T-helper 22 cell (primary cell): ENCODE results near the gene PPP1R12A.
"Not testable (repeated sequence)": the region's sequence is repeated elsewhere in the genome, so short reads cannot be mapped to it uniquely, and the experiment has no call there.

Source experiments
- DNase-seq: peaks from one replicate; pipeline ENCODE4 v3.0.0-alpha.2; 2020; ENCODE audit warnings: low read depth

Gene PPP1R12A

DNA sequence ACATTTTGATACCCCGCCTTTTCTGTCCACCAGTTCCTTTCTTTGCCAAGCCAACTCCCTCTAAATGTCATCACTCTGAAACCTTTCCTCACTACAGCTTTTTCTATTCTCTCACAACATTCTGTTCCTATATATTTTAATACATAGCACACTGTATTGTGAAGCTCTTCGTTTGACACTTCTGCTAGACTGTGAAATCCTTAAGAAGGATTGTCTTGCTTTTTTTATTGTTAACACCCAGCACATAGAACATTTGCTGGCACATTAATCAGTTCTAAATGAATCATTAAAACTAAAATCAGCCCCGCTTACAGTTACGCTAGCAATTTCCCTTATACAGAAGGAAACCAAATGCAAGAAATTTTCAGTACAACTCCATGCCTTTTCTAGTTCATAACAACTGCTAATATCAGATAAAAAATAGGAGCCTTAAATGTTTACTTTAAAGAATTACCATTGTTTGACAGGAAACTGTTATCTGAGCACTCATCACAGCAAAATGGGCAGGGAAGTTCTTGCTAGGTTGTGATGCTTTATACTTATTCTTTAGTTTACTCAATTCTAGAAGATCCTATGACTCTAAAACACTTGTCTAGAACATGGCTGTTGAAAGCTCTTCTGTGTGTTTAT lies 93.5 kb downstream of the PPP1R12A start:
- DNase-seq, result no peak

DNA sequence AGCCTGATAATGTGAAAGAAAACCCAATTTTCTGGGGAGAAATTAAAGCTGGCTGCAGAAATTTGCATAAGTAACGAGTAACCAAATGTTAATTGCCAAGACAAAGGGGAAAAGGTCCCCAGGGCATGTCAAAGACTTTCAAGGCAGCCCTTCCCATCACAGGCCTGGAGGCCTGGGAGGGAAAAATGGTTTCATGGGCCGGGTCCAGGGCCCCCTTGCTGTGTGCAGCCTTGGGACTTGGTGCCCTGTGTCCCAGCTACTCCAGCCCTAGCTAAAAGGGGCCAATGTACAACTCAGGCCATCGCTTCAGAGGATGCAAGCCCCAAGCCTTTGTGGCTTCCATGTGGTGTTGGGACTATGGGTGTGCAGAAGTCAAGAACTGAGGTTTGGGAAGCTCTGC lies 96.5 kb downstream of the PPP1R12A start:
- DNase-seq, result no peak

DNA sequence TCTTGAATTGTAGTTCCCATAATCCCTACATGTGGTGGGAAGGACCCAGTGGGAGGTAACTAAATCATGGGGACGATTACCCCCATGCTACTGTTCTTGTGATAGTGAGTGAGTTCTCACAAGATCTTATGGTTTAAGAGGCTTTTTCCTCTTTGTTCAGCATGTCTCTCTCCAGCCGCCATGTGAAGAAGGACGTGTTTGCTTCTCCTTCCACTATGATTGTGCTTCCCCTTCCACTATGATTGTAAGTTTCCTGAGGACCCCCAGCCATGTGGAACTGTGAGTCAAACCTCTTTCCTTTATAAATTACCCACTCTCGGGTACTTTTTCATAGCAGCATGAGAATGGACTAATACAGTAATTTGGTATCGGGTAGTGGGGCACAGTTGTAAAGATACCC lies 97.3 kb downstream of the PPP1R12A start:
- no peak for DNase-seq

DNA sequence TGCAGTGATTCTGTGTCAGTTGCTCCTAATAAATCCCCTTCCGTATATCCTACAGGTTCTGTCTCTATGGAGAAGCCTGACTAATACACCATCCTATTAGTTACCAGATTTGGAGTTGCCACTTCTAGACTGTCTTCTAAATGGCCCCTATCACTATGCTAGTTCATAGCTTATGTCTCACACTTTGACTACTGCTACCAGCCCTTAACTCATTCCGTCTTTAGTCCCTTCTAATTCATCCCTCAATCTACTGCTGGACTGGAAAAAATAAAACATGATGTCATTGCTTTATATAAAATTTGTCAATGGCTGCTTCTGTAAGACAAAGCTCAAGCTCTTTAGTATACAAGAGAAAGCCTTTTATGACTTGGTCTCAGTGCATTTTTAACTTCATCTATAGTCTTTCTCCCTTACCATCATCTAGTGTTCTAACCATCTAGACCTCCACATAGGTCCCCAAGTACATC lies 99.5 kb downstream of the PPP1R12A start:
- DNase-seq, result no peak

DNA sequence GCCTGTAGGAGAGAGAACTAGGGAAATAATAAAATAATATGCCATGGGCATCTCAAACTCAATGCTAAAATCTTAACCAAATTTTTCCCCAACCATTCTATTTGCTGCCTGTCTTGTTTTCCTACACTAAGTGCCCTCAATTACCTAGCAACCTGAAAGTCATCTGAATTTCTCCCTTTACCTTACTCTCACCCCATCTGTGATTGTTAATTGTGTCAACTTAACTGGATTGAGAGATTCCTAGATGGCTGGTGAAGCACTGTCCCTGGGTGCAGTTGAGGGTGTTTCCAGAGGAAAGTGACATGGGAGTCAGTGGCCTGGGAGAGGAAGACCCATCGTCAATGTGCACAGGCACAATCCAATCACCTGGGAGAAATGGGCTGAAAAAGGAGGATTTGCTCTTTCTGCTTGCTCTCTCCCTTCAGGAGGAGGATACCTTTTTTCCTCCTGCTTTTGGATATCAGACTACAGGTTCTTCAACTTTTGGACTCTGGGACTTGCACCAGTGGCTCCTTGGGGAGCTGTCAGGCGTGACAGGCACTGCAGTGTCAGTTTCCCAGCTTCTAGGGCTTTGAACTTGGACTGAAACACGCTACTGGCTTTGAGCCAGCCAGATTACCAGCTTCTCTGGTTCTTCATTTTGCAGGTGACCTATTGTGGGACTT lies 100.1 kb downstream of the PPP1R12A start:
- DNase-seq, result no peak

DNA sequence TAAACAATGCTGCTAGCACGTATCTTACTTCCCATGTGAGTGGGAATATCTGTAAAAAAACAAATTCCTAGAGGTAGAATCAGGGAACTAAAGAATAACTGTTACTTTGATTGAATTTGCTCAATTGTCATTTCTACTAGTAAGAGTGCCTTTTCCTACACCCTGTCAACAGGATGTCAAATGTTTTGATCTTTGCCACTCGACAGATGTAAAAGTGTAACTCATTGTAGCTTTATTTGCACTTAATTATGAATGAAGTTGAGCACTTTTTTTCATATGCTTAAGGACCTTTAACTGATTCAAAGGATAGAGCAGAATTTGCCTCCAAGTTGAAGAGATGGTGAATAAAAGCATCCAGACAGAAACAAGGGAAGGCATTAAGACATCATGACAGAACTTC lies 104.5 kb downstream of the PPP1R12A start:
- DNase-seq, result no peak

DNA sequence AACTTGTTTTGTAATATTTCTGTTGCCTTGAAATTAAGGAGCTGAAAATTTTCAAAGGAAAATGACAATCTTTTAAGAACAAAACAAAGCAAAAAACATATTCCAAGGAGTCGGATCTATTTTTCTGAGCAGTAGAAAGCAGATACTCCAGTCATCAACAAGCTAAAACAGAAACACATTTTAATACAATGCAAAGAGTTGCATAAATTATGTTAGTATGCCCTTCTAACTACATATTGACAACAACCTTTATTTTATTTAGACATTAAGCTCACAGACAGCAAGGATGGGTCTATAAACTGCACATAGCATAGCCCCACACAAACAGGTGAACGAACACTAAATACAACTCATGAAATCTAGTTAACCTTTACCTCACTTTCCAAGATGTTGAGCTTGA lies 106.0 kb downstream of the PPP1R12A start:
- DNase-seq, result no peak

DNA sequence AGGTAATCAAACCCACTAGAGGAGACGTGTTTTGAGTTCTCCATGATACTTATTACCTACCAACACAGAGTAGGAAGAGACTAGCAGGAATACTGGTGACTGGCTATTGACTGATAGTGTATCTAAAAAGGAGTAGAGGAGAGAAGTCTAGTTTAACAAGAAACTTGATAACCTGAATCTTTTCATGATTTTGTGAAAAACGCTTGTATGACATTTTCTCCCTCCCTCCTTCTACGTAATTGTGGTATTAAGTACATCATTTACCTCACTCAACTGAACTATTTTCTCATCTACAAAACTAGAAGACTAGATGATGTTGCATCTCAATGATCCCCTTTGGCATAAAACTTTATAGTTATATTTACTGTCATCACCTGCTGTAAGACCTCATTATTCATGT lies 107.4 kb downstream of the PPP1R12A start:
- DNase-seq, result no peak

DNA sequence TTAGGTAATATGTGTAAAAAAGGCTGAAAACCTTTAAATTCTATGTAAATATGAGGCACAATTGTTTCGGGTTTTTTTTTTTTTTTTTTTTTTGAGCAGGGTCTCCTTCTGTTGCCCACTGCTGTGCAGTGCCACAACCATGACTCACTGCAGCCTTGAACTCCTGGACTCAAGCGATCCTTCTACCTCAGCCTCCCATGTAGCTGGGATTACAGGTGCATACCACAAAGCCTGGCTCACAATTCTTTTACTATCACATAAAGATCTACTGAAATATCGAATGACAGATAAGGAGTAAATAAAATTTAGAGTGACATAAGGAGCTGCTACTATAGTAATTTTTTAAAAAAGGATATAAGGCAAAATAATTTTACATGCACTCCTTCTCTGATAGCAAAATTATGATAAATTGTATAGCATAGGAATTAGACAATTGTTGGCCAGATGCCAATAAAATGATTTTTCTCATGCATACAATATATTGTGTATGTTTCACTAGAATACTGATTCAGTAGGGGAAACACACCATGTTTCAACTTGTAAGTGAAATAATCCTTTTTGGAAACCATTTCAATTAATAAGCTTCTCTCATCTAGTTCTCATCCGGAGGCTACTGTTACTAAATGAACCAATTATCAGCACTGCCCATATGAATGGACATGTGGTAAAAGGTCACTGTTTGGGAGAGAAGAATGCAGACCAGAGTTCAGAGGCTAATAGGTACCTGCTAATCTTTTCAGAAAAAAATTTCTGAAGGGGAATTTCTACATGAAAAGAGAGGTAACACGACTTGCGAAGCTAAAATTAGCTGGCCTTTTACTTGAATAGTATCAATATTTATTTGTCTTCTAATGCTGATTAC lies 108.4 kb downstream of the PPP1R12A start:
- DNase-seq, result no peak

DNA sequence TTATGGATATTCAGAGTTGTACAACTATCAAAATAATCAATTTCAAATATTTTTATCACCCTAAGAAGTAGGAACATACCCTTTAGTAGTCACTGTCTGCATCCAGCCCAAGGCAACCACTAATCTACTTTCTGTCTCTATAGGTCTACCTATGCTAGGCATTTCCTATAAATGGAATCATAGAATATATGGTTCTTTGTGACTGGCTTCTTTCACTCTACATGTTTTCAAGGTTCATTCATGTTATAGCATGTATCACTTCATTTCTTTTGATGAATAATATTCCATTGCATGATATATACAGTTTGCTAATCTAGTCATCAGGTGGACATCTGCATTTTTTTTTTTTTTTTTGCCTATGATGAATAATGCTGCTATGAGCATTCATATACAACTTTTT lies 112.4 kb downstream of the PPP1R12A start:
- no peak for DNase-seq

DNA sequence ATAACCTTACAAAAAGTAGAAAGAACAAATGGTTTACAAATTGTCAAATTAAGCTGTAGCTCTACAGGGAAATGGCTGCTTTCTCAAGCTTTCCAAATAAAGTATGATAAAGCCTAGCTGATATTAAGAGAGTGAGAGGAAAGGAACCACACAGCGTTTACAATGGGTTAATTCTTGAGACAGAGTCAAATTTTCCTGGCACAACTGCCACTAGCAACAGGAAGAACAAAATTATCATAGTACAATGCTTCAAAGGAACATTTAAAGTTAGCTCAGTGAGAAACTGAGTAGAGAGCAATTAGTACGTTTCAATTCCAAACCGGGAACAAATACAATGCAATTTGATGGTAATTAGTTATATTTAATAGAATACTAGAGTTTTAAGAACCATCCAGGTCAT lies 116.0 kb downstream of the PPP1R12A start:
- no peak for DNase-seq

DNA sequence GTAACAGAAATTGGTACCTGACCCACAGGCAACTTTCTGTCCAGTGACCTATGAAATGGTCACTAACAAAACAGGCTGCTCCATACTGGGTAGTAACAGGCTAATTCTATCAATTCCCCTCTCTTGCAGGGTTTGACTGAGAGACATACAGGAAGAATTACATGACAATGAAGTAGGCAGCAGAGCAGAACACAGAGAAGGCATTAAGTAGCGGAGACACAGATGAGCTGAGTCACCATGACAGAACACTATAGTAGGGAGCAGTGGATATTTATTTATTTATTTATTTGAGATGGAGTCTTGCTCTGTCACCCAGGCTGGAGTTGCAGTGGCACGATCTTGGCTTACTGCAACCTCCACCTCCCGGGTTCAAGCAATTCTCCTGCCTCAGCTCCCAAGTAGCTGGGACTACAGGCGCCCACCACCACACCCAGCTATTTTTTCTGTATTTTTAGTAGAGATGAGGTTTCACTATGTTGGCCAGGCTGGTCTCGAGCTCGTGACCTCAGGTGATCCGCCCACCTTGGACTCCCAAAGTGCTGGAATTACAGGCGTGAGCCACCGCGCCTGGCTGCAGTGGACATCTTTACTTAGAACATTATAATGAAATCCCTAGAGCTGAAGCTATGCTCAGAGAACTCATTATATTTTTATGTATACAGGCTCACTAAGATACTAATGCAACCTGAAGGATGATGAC lies 150.4 kb downstream of the PPP1R12A start:
- DNase-seq, result not testable (repeated sequence)

DNA sequence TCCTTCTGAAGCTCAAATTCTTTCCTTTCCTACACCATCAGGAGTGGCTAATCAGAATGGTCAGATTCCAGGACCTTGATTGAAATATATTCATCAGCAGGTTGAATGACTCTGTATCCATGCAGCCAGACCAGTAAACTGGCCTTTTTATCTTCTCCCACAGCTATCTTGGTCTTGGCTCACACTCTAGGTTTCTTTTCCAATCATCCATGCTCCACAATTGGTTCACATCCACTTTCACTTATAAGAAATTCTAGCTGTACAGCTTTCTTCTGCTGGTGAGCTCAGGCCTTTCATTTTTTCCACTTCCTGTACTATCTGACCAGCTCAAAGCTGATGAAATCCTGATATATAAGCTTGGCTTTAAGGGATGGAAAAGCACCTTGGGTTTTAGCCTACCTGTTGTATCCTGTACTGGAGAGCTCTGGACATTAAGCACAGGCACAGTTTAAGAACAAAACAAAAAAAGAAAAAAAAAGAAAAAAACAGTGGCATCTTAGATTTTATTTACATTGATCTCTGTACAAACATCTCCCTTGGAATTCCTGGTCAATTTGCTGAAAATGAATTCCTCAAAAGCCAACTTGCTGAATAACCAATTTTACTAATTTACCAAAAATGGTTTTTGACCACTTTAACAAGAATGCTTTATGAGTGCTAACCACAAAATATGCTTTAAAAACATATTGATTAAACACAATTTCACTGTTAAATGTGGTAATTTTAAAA lies 152.6 kb downstream of the PPP1R12A start:
- no peak for DNase-seq

DNA sequence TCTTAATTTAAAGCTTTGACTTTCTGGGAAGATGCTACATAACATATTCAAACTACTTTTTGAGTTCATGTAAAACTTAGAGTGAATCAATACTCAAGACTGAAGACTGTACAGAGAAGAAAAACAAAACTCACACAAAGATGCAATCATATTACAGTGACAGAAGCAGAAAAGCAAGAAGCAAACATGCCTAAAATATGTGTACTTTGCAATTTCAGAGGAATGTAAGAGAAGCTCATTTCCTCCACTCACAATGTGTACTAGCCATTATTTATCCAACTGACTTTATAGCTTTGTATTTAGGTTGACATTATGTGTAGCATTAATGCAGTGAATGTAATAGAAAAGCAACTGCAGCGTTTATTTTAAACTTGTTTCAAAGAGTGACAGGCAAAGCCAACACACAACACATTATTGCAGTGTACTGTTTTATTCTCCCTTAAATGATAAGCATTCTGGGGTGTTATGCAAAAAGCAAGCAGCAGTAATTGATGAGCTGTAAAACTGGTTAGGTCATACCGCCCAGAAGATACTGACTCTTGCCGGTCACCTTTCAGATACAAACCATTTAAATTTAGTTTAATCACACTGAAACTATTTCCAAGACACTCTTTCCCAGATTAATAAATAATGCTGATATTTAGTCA lies 156.0 kb downstream of the PPP1R12A start:
- no peak for DNase-seq

DNA sequence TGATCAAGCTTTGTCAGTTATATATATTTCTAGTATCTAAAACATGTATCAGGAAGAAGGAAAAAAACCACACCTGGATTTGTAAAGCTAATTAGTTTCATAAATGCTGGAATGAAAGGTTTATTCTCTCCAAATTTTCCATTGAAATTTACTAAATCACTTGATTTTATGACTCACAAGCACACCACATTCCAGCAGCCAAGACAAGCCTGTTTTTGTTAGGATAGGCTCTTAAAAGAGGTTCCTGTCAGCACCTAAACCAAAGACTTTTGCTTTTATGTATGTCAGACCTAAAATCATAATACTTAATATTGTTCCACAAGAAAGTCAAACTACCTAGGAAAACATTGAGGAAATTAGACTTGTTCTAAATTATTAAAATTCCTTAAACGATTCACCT lies 158.8 kb downstream of the PPP1R12A start:
- DNase-seq, result no peak

DNA sequence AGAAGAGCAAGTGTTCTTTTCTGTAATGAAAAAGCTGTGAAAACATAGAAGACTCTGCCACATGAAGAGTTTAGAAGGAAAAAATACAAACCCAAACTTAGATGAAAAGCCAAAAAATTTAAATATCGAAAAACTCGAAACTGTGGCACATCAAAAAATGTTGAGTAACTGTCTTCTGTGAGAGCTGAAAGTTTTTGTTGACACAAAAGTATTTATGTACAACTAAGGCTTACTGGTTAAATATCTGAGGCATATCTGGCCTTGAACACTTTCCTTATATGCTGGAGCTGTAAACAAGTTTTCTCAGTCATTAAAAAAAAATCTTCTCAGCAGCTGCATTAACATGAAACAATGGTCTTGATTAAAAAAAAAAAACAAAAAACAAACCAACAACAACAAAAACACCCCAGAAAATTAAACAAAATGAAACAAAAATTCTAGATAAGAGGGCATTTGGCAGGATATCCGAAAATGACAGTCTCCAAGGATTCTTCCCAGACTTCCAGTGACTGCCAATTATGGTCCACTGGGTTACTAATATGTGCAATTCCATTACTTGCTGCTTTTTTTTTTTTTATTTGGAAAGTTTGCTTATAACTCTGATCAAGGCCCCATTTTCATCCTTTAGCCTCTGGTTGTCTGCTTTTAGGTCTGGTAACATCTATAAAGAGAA lies 159.4 kb downstream of the PPP1R12A start:
- no peak for DNase-seq

DNA sequence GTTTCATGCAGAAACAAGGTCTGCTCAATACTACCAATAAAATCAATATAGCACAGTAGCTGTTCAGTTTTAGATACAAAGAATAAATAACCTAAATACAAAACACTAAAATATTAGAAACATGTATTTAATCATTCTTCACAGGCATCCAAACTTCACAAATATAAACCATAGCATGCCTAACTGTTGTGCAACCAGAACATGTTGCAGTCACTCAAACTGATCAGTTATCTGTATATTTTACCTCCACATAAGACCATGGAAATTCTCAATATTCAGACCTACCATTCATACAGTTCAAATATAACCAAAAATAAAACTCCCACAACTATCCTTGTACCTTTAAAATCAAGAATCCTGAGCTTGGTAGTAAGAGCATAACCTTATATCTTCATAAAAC lies 161.0 kb downstream of the PPP1R12A start:
- no peak for DNase-seq

DNA sequence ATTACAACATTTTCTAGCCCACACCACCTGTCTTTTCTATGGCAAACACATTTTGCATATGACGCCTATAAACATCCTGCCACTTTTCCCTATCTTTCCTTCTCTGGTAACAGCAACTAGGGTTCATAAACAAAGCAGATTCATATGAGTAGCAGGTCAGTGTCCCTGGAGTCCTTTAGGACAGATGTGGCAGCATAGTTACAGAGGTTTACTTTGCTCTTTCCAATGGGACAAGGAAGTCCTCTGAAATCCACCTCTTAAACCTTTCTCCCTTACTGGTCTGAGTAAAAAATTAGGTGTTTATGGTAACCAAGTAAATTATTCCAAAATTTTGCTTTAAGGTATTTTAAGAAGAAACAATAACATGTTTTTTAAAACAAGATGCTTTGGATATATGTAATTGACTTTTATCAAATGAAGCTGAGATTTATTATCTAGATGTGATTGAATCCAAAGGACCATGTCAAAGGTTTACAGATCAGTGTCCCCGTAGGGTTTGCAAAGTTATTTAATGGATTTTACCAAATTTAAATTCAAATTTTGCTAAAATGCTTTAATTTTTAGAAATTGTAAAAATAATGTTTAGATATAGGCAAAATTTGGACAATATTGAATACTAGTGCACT lies 164.9 kb downstream of the PPP1R12A start:
- no peak for DNase-seq

DNA sequence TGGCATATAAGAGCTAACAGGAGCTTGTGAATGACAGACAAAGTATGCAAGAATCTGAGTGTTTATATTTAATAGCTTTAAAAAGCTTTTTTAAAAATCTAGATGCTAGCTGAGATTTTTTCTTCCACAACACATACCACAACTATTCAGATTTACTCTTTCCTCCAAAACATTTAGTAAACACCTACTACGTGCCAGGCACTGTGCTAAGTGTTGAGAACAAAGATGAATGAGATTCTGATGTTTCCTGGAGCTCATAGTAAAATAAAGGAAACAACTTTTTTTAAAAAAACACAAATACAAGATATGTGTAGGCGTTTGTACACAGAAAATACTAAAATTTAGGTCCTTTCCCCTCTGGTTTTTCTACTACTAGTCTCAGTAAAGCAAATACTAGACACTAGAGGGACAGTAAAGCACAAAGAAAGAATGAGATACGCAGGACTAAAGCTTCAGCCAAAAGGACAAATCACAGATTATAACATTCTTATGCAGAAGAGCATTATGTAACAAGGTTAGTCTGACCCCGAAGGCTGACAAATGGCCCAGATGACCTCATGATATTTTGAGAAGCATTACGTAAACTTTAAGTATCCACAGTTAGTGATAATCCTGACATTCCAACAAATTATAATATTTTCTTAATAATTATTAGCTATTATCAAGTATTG lies 165.6 kb downstream of the PPP1R12A start:
- no peak for DNase-seq
